Measurements from ENCODE around the gene MSRB3. TPM values are rescaled to one million over a fixed set of nuclear protein-coding genes. Genes with fewer than 3 reads are reported as not detected.
A peak's percentile ranks its signal among the peaks of the same experiment; 100 is the strongest.

MSRB3 gene
- total and polyA plus RNA-seq, 2 donors (not counting 1 experiment from before 2014, with no cell fraction given), result 46.9 to 105 TPM

DNA sequence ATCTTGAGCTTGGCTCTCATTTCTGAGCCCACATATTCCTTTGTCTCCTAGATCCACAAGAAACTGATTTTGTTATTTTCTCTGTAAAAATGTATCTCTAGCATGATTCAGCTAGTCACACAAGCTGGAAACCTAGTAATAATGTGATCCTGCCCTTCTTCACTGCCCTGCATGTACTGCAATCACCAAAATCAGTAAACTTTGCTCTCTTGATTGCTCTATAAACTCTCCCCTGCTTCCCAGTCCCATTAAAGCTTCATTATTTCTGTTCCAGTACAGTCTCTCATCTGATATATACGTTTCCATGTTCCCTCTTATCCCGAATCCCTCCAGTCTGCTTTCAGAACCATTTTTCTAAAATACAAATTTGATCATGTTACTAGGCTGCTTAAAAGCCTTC is 166.5 kb downstream of the MSRB3 start:
- DNase-seq (ENCODE audit: low read depth in 2 of 2), result no peak
- no peaks in the 10 kb centered on the region for H3K27me3 ChIP-seq (ENCODE audit: control insufficient read depth, insufficient read depth, low read length)
- H3K9ac ChIP-seq (ENCODE audit: insufficient read depth, low read length), result no peak overlapping the region
- no peak overlapping the region for H3K4me2 ChIP-seq (ENCODE audit: extremely low read depth, insufficient read depth, low read length)
- peaks cover 3% of the 10 kb centered on the region for H3K4me1 ChIP-seq (ENCODE audit: control insufficient read depth, extremely low read depth, insufficient read depth, low read length)
- H3K4me3 ChIP-seq (replicated peaks in 1 of 4; ENCODE audit: control extremely low read depth in 1 of 4, insufficient read depth in 1 of 4, low read depth in 3 of 4, low read length in 4 of 4), result no peak overlapping the region
- H2AFZ ChIP-seq (ENCODE audit: low read length), result no peak overlapping the region
- TF ChIP-seq, protein P1, sequence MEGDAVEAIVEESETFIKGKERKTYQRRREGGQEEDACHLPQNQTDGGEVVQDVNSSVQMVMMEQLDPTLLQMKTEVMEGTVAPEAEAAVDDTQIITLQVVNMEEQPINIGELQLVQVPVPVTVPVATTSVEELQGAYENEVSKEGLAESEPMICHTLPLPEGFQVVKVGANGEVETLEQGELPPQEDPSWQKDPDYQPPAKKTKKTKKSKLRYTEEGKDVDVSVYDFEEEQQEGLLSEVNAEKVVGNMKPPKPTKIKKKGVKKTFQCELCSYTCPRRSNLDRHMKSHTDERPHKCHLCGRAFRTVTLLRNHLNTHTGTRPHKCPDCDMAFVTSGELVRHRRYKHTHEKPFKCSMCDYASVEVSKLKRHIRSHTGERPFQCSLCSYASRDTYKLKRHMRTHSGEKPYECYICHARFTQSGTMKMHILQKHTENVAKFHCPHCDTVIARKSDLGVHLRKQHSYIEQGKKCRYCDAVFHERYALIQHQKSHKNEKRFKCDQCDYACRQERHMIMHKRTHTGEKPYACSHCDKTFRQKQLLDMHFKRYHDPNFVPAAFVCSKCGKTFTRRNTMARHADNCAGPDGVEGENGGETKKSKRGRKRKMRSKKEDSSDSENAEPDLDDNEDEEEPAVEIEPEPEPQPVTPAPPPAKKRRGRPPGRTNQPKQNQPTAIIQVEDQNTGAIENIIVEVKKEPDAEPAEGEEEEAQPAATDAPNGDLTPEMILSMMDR (conservative IDR thresholded peaks at IDR 0.05 in 1 of 2, IDR thresholded peaks at IDR 0.05 in 1 of 2; ENCODE audit: low read depth in 1 of 2, low read length in 2 of 2), result no peak
- no peak for TF ChIP-seq EZH2 (IDR thresholded peaks at IDR 0.05; ENCODE audit: low read length, missing control alignments)
- H3K36me3 ChIP-seq (ENCODE audit: control insufficient read depth, insufficient read depth, low read length), result no peaks in the 10 kb centered on the region
- no peaks in the 10 kb centered on the region for H3K9me3 ChIP-seq (ENCODE audit: control insufficient read depth, insufficient read depth, low read depth, low read length)
- no peaks in the 10 kb centered on the region for H3K79me2 ChIP-seq (ENCODE audit: control insufficient read depth, insufficient read depth, low read length)
- H3K27ac ChIP-seq (ENCODE audit: insufficient read depth, low read length), result no peak overlapping the region
- no peaks in the 10 kb centered on the region for H4K20me1 ChIP-seq (ENCODE audit: control insufficient read depth, extremely low read depth, insufficient read depth, low read length)

DNA sequence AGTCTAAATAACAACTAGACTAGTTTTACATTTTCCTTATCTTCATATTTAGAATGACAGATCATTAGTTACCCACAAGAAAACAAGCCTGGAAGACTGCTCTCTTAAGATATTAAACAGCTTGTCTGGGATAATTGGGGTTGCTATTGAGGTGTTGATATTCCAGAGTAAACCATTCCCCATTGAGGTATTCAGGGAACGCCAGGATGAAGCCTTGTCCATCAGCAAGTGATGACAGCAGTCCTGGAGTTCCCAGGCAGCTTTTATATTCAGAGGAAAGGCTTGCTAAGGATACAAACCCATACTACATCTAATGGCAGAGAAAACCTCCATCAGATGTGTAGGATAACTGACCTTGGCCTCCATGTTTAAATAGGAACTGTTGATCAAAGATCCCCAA is 168.4 kb downstream of the MSRB3 start:
- Histone ChIP-seq H3K36me3 (ENCODE audit: control insufficient read depth, insufficient read depth, low read length) (no peaks in the 10 kb centered on the region), H3K4me2 (ENCODE audit: extremely low read depth, insufficient read depth, low read length) (no peak overlapping the region)
- no peak for TF ChIP-seq EZH2 (IDR thresholded peaks at IDR 0.05; ENCODE audit: low read length, missing control alignments)
- TF ChIP-seq, protein P1 (conservative IDR thresholded peaks at IDR 0.05 in 1 of 2, IDR thresholded peaks at IDR 0.05 in 1 of 2; ENCODE audit: low read depth in 1 of 2, low read length in 2 of 2), result no peak

DNA sequence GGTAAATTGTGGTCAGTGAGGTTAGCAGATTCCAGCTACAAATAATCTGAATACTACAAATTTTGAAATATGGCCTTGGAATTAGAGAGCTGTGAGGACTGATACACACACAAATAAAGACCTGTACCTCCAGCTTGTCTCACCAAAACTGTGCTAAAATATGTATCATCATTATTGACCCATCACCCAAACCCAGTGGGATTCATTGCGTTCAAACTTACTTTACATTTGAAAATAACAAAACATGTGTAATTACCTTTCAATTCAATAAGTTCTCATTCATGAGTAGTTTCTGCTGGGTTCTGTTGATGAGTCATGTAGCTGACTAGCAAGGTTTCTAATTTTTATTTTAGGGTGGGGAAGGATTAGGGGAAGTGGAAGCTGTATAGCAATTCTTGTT is 170.9 kb downstream of the MSRB3 start:
- H3K27me3 ChIP-seq (ENCODE audit: control insufficient read depth, insufficient read depth, low read length), result no peaks in the 10 kb centered on the region
- H3K9ac ChIP-seq (ENCODE audit: insufficient read depth, low read length), result no peak overlapping the region
- H3K4me3 ChIP-seq (replicated peaks in 1 of 4; ENCODE audit: control extremely low read depth in 1 of 4, insufficient read depth in 1 of 4, low read depth in 3 of 4, low read length in 4 of 4), result no peak overlapping the region
- no peaks in the 10 kb centered on the region for H4K20me1 ChIP-seq (ENCODE audit: control insufficient read depth, extremely low read depth, insufficient read depth, low read length)
- H3K36me3 ChIP-seq (ENCODE audit: control insufficient read depth, insufficient read depth, low read length), result no peaks in the 10 kb centered on the region
- peak; percentile 43 to 59 for DNase-seq (ENCODE audit: low read depth in 2 of 2)
- H3K79me2 ChIP-seq (ENCODE audit: control insufficient read depth, insufficient read depth, low read length), result no peaks in the 10 kb centered on the region
- H3K4me1 ChIP-seq (ENCODE audit: control insufficient read depth, extremely low read depth, insufficient read depth, low read length), result peaks cover 3% of the 10 kb centered on the region
- H3K9me3 ChIP-seq (ENCODE audit: control insufficient read depth, insufficient read depth, low read depth, low read length), result no peaks in the 10 kb centered on the region
- no peak for TF ChIP-seq EZH2 (IDR thresholded peaks at IDR 0.05; ENCODE audit: low read length, missing control alignments)
- TF ChIP-seq, protein P1 (conservative IDR thresholded peaks at IDR 0.05 in 1 of 2, IDR thresholded peaks at IDR 0.05 in 1 of 2; ENCODE audit: low read depth in 1 of 2, low read length in 2 of 2), result no peak
- H2AFZ ChIP-seq (ENCODE audit: low read length), result no peak overlapping the region
- H3K4me2 ChIP-seq (ENCODE audit: extremely low read depth, insufficient read depth, low read length), result no peak overlapping the region
- no peak overlapping the region for H3K27ac ChIP-seq (ENCODE audit: insufficient read depth, low read length)

More for the DNA sequence above, 168.4 kb downstream of the MSRB3 start:
- Histone ChIP-seq H3K79me2 (ENCODE audit: control insufficient read depth, insufficient read depth, low read length) (no peaks in the 10 kb centered on the region), H4K20me1 (ENCODE audit: control insufficient read depth, extremely low read depth, insufficient read depth, low read length) (no peaks in the 10 kb centered on the region), H3K9me3 (ENCODE audit: control insufficient read depth, insufficient read depth, low read depth, low read length) (no peaks in the 10 kb centered on the region), H3K4me1 (ENCODE audit: control insufficient read depth, extremely low read depth, insufficient read depth, low read length) (peaks cover 3% of the 10 kb centered on the region), H3K27ac (ENCODE audit: insufficient read depth, low read length) (no peak overlapping the region), H2AFZ (ENCODE audit: low read length) (no peak overlapping the region), H3K27me3 (ENCODE audit: control insufficient read depth, insufficient read depth, low read length) (no peaks in the 10 kb centered on the region), H3K9ac (ENCODE audit: insufficient read depth, low read length) (no peak overlapping the region), H3K4me3 (replicated peaks in 1 of 4; ENCODE audit: control extremely low read depth in 1 of 4, insufficient read depth in 1 of 4, low read depth in 3 of 4, low read length in 4 of 4) (no peak overlapping the region)
- no peak for DNase-seq (ENCODE audit: low read depth in 2 of 2)
